ENCODE results near the gene CSNK2A2. TPM values are rescaled to one million over a fixed set of nuclear protein-coding genes. Genes with fewer than 3 reads are reported as not detected.
A peak's percentile ranks its signal among the peaks of the same experiment; 100 is the strongest.

CSNK2A2 gene
- total and polyA plus RNA-seq, 9 of the 15 experiments (the other 6 are each of a cell fraction or from before 2014, with no cell fraction given) = 20.8 to 109 (median 44.7) TPM

DNA sequence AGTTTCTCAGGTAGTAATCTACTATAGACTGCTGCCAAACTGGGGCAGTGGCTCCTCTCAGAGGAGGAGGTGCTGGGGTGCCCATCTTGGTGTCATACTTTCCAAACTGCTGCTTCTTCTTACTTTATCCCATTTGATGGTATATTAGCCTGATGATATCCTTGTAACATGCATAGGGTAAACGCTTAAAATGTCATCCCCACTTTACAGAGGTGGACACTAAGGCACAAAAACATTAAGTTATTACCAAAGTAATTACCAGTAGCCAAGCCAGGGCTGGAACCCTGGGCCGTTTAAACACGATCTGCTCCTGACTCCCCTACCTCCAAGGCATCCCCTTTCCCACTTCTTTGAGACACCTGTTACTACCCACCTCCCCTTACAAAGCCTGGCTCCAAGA lies 37.8 kb upstream of the CSNK2A2 start:
- ChIA-PET CTCF (ENCODE audit: low intra/inter-chr PET ratio) (no interaction called here), POLR2A (no interaction called here)
- no peak overlapping the region for H3K4me3 ChIP-seq
- no peaks in the 10 kb centered on the region for H3K9me3 ChIP-seq (replicated peaks; ENCODE audit: control insufficient read depth, insufficient read depth, low read depth, low read length)
- no peaks in the 10 kb centered on the region for H3K79me2 ChIP-seq (ENCODE audit: control insufficient read depth, insufficient read depth, low read length)
- DNase-seq (ENCODE audit: extremely low read depth in 1 of 4, low spot score in 3 of 4) = no peak
- H3K27ac ChIP-seq (ENCODE audit: extremely low read depth, low read depth, low read length) = no peak overlapping the region
- no peaks in the 10 kb centered on the region for H3K9me1 ChIP-seq (ENCODE audit: control insufficient read depth, insufficient read depth, low read length)
- BruUV-seq (replicated peaks) = no TSS peak
- in situ Hi-C loops (cut with MboI) (no loop called here), intact Hi-C loops (cut with micrococcal nuclease) (no loop called here)
- H3K9ac ChIP-seq (ENCODE audit: insufficient read depth in 1 of 2, low read depth in 2 of 2, low read length in 2 of 2) = peak overlapping the region; percentile 59 to 91; a peak in 3 of 4 replicates
- WGBS (ENCODE audit: insufficient coverage, low coverage, missing lambda C conversion rate) = 62% methylated on average over 3 of the region's 3 CpGs
- no peaks in the 10 kb centered on the region for H3K36me3 ChIP-seq (ENCODE audit: control insufficient read depth, insufficient read depth, low read length)
- ATAC-seq = no peak
- no peaks in the 10 kb centered on the region for H4K20me1 ChIP-seq (replicated peaks; ENCODE audit: control insufficient read depth, insufficient read depth, low read length)
- peak overlapping the region; percentile 98 for H2AFZ ChIP-seq (ENCODE audit: low read depth, low read length)
- no peaks in the 10 kb centered on the region for H3K27me3 ChIP-seq (ENCODE audit: control insufficient read depth in 2 of 2, insufficient read depth in 2 of 2, low read length in 2 of 2)
- H3K4me1 ChIP-seq (replicated peaks in 1 of 2; ENCODE audit: control insufficient read depth in 2 of 2, insufficient read depth in 2 of 2, low read length in 2 of 2) = peaks cover 0 to 11% of the 10 kb centered on the region in 2 experiments; a peak in 3 of 5 replicates
- no peak for FAIRE-seq
- peak overlapping the region; percentile 96 for H3K4me2 ChIP-seq (ENCODE audit: insufficient read depth, low read length)
- TF ChIP-seq ZNF175 (CRISPR knock-in tag; IDR thresholded peaks at IDR 0.05; ENCODE audit: low read depth) = no peak
- peak; percentile 56 for TF ChIP-seq RBM25 (IDR thresholded peaks at IDR 0.05; ENCODE audit: low read depth, low read length, severe bottlenecking)

DNA sequence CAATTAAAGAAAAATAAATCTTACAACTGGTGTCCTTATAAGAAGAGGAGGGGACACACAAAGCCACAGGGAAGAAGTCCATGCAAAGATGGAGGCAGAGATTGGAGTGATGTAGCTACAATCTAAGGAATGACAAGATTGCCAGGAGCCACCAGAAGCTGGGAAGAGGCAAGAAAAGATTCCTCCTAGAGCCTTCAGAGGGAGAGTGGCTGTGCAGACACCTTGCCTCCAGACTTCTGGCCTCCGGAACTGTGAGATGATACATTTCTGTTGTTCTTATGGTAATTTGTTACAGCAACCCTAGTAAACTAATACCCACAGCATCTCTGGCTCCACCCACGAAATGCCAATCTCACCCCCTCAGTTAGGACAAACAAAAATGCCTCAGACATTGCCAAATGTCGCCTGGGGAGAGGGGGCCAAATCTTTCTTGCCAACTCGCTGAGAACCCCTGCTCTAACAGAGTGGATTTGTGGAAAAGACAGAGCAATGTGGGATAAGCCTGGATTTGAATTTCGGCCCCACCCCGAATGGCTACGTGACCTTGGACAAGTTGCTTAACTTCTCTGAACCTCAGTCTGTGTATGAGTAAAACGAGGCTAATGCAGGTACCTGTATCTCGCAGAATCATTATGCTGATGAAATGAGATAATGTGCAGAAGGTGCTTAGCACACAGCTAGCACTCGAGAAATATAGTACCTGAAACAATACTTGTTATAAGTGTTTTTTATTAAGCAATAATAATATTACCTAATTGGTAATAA lies 37.1 kb upstream of the CSNK2A2 start:
- intact Hi-C loops (cut with micrococcal nuclease) (no loop called here), in situ Hi-C loops (cut with MboI) (no loop called here)
- POLR2A ChIA-PET = interaction anchor here (0.6 to 1.0 kb wide), 3 partner anchors 15 to 28 kb away, joined by 3 to 4 read pairs (median 4); no protein-coding TSS in a partner anchor
- H3K4me3 ChIP-seq = no peak overlapping the region
- H3K27ac ChIP-seq (ENCODE audit: extremely low read depth, low read depth, low read length) = no peak overlapping the region
- no peaks in the 10 kb centered on the region for H3K36me3 ChIP-seq (ENCODE audit: control insufficient read depth, insufficient read depth, low read length)
- TF ChIP-seq ZFP30 (CRISPR knock-in tag; IDR thresholded peaks at IDR 0.05; ENCODE audit: borderline replicate concordance) = no peak
- TF ChIP-seq CEBPB (tag; IDR thresholded peaks at IDR 0.05) = peak; percentile 22; the same call in 1 of the 2 replicates
- TF ChIP-seq BCOR (IDR thresholded peaks at IDR 0.05) = 0 out of 2 replicates have a peak, but pooled peaks have one; percentile 16
- no peak for TF ChIP-seq CTBP1 (IDR thresholded peaks at IDR 0.05; ENCODE audit: borderline replicate concordance)
- peak; percentile 38 for TF ChIP-seq ZFP36 (IDR thresholded peaks at IDR 0.05; ENCODE audit: low read depth, low read length, partially characterized antibody)
- H3K27me3 ChIP-seq (ENCODE audit: control insufficient read depth in 2 of 2, insufficient read depth in 2 of 2, low read length in 2 of 2) = no peaks in the 10 kb centered on the region
- no TSS peak for BruUV-seq (replicated peaks)
- no peaks in the 10 kb centered on the region for H4K20me1 ChIP-seq (replicated peaks; ENCODE audit: control insufficient read depth, insufficient read depth, low read length)
- DNase-seq (ENCODE audit: extremely low read depth in 1 of 4, low spot score in 3 of 4) (no peak), ATAC-seq (no peak), FAIRE-seq (no peak)
- H3K9me1 ChIP-seq (ENCODE audit: control insufficient read depth, insufficient read depth, low read length) = no peaks in the 10 kb centered on the region
- 35% methylated on average over 10 of the region's 10 CpGs for WGBS (ENCODE audit: insufficient coverage, low coverage, missing lambda C conversion rate)
- no peak overlapping the region; the same call in 1 of the 2 replicates for H2AFZ ChIP-seq (ENCODE audit: low read depth, low read length)
- no peak overlapping the region for H3K9ac ChIP-seq (ENCODE audit: insufficient read depth in 1 of 2, low read depth in 2 of 2, low read length in 2 of 2)
- H3K4me1 ChIP-seq (replicated peaks in 1 of 2; ENCODE audit: control insufficient read depth in 2 of 2, insufficient read depth in 2 of 2, low read length in 2 of 2) = peaks cover 0 to 11% of the 10 kb centered on the region in 2 experiments; a peak in 3 of 5 replicates
- H3K9me3 ChIP-seq (replicated peaks; ENCODE audit: control insufficient read depth, insufficient read depth, low read depth, low read length) = no peaks in the 10 kb centered on the region
- H3K4me2 ChIP-seq (ENCODE audit: insufficient read depth, low read length) = no peak overlapping the region
- H3K79me2 ChIP-seq (ENCODE audit: control insufficient read depth, insufficient read depth, low read length) = no peaks in the 10 kb centered on the region
- CTCF ChIA-PET (ENCODE audit: low intra/inter-chr PET ratio) = no interaction called here

Measured in K562 (cell line).